Embryonic facial prominence (tissue), 1 donor: ENCODE measurements around the gene MMP21.
A peak's percentile ranks its signal among the peaks of the same experiment; 100 is the strongest.

Experiments used
- DNase-seq: peaks from one replicate; pipeline ENCODE4 v3.0.0-alpha.2; 2016; ENCODE audit errors: extremely low spot score

Gene MMP21

GRCh38 chr10:125775491-125776106, at the start of gene MMP21:
MMP21 (minus strand) TSS chr10:125775821; CDS start chr10:125775821, 0 bp downstream.
- no peak for DNase-seq

GRCh38 chr10:125824736-125825135, 49.1 kb upstream of the MMP21 start:
- DNase-seq = no peak

- no peak for DNase-seq
Measured at GRCh38 chr10:125823663-125824251, 48.1 kb upstream of the MMP21 start.

GRCh38 chr10:125822878-125823662, 47.4 kb upstream of the MMP21 start, which contains the start of the genes BCCIP and UROS:
BCCIP (plus strand) TSS chr10:125823546; CDS start chr10:125823558, 12 bp downstream.
UROS (minus strand) TSS chr10:125823258; CDS start chr10:125816499, 6,759 bp downstream.
- DNase-seq = peak; percentile 84

- no peak for DNase-seq
Measured at GRCh38 chr10:125820701-125821100, 45.1 kb upstream of the MMP21 start.

- no peak for DNase-seq
Measured at GRCh38 chr10:125817337-125817946, 41.8 kb upstream of the MMP21 start.

GRCh38 chr10:125816548-125816947, 40.9 kb upstream of the MMP21 start:
- no peak for DNase-seq

GRCh38 chr10:125815764-125816163, 40.1 kb upstream of the MMP21 start:
- DNase-seq = no peak

- no peak for DNase-seq
Measured at GRCh38 chr10:125812128-125812750, 36.6 kb upstream of the MMP21 start.

- DNase-seq = peak; percentile 8
Measured at GRCh38 chr10:125811251-125811650, 35.6 kb upstream of the MMP21 start.

GRCh38 chr10:125808047-125808446, 32.4 kb upstream of the MMP21 start:
- no peak for DNase-seq

GRCh38 chr10:125802739-125803138, 27.1 kb upstream of the MMP21 start:
- no peak for DNase-seq

GRCh38 chr10:125802131-125802530, 26.5 kb upstream of the MMP21 start:
- DNase-seq = no peak

GRCh38 chr10:125801574-125801973, 26.0 kb upstream of the MMP21 start:
- DNase-seq = no peak

- no peak for DNase-seq
Measured at GRCh38 chr10:125799451-125800182, 24.0 kb upstream of the MMP21 start.

- no peak for DNase-seq
Measured at GRCh38 chr10:125797994-125798662, 22.5 kb upstream of the MMP21 start.

GRCh38 chr10:125797424-125797823, 21.8 kb upstream of the MMP21 start:
- DNase-seq = no peak

- DNase-seq = no peak
Measured at GRCh38 chr10:125795637-125796190, 20.1 kb upstream of the MMP21 start.

GRCh38 chr10:125795128-125795527, 19.5 kb upstream of the MMP21 start:
- DNase-seq = no peak
